Activated T-helper 1 cell treated with anti-CD3 and anti-CD28 coated beads, Interleukin-12 subunit alpha, Interleukin-12 subunit beta, Interleukin-2, Interleukin-4 antibody, amounts not matched to agents 30 ng/mL and 10 ng/mL and 1 ng/mL, durations not matched to agents 14 hours and 24 hours and 36 hours (primary cell): ENCODE measurements around the gene CREB3. TPM values are rescaled to one million over a fixed set of nuclear protein-coding genes. Genes with fewer than 3 reads are reported as not detected.

Experiments used
- DNase-seq: peaks from one replicate; pipeline ENCODE4 v3.0.0; 2021; ENCODE audit warnings: low spot score
- H3K27ac Mint-ChIP-seq: one replicate; pipeline ENCODE4 v1.8.0; 2021; ENCODE audit warnings: mild to moderate bottlenecking, mixed read lengths
- H3K27me3 Mint-ChIP-seq: one replicate; pipeline ENCODE4 v1.8.0; 2022; ENCODE audit warnings: mild to moderate bottlenecking, moderate library complexity, mixed read lengths; ENCODE audit not compliant: insufficient read depth
- H3K36me3 Mint-ChIP-seq: one replicate; pipeline ENCODE4 v1.8.0; 2021; ENCODE audit warnings: low read depth, mixed read lengths
- H3K4me1 Mint-ChIP-seq: one replicate; pipeline ENCODE4 v1.8.0; 2021; ENCODE audit warnings: low read depth, mixed read lengths
- H3K4me3 Mint-ChIP-seq: one replicate; pipeline ENCODE4 v1.8.0; 2021; ENCODE audit warnings: mild to moderate bottlenecking, moderate library complexity, mixed read lengths
- H3K9me3 Mint-ChIP-seq: one replicate; pipeline ENCODE4 v1.8.0; 2021; ENCODE audit warnings: mixed read lengths
- intact Hi-C: fragments of 100-400 bp; cut with micrococcal nuclease; formaldehyde crosslinking; loops from one replicate; pipeline ENCODE4 v1.15.1; 2024
- total RNA-seq: library from RNA; stranded (reverse); gene quantifications from 2 replicates; pipeline ENCODE4 v1.2.3, GENCODE V29; 2022

Gene CREB3
- total RNA-seq, 1 donor from 2014 or later, result 32.1 TPM

- intact Hi-C loops, result loop anchor here (1.0 kb wide), 4 partner anchors 12 to 146 kb away; partner anchors contain the start of gene TMEM8B
- H3K36me3 Mint-ChIP-seq, result peaks cover 42% of the 10 kb centered on the region
- DNase-seq, result peak; percentile 60
- H3K4me1 Mint-ChIP-seq, result peaks cover 22% of the 10 kb centered on the region
- no peak overlapping the region for H3K4me3 Mint-ChIP-seq
- no peaks in the 10 kb centered on the region for H3K9me3 Mint-ChIP-seq
- no peaks in the 10 kb centered on the region for H3K27me3 Mint-ChIP-seq
- no peak overlapping the region for H3K27ac Mint-ChIP-seq
Measured at GRCh38 chr9:35736201-35736633, 3.8 kb downstream of the CREB3 start.

GRCh38 chr9:35737143-35737542 lies 4.7 kb downstream of the CREB3 start:
- no peaks in the 10 kb centered on the region for H3K27me3 Mint-ChIP-seq
- DNase-seq, result no peak
- intact Hi-C loops, result no loop called here
- H3K4me3 Mint-ChIP-seq, result no peak overlapping the region
- H3K9me3 Mint-ChIP-seq, result no peaks in the 10 kb centered on the region
- peaks cover 30% of the 10 kb centered on the region for H3K4me1 Mint-ChIP-seq
- H3K36me3 Mint-ChIP-seq, result peaks cover 43% of the 10 kb centered on the region
- no peak overlapping the region for H3K27ac Mint-ChIP-seq

- Mint-ChIP-seq H3K9me3 (no peaks in the 10 kb centered on the region), H3K27ac (no peak overlapping the region), H3K4me3 (no peak overlapping the region), H3K36me3 (peaks cover 48% of the 10 kb centered on the region), H3K27me3 (no peaks in the 10 kb centered on the region), H3K4me1 (peaks cover 31% of the 10 kb centered on the region)
- intact Hi-C loops, result no loop called here
- no peak for DNase-seq
Measured at GRCh38 chr9:35738186-35738585, 5.7 kb downstream of the CREB3 start.

- intact Hi-C loops, result no loop called here
- no peaks in the 10 kb centered on the region for H3K27me3 Mint-ChIP-seq
- peaks cover 33% of the 10 kb centered on the region for H3K4me1 Mint-ChIP-seq
- no peaks in the 10 kb centered on the region for H3K9me3 Mint-ChIP-seq
- peaks cover 55% of the 10 kb centered on the region for H3K36me3 Mint-ChIP-seq
- H3K4me3 Mint-ChIP-seq, result no peak overlapping the region
- no peak overlapping the region for H3K27ac Mint-ChIP-seq
- no peak for DNase-seq
Measured at GRCh38 chr9:35738924-35739323, 6.5 kb downstream of the CREB3 start.

- peaks cover 28% of the 10 kb centered on the region for H3K4me1 Mint-ChIP-seq
- peaks cover 55% of the 10 kb centered on the region for H3K36me3 Mint-ChIP-seq
- no peak overlapping the region for H3K27ac Mint-ChIP-seq
- H3K27me3 Mint-ChIP-seq, result no peaks in the 10 kb centered on the region
- no peaks in the 10 kb centered on the region for H3K9me3 Mint-ChIP-seq
- intact Hi-C loops, result no loop called here
- H3K4me3 Mint-ChIP-seq, result no peak overlapping the region
- DNase-seq, result no peak
Measured at GRCh38 chr9:35740243-35740642, 7.8 kb downstream of the CREB3 start.

GRCh38 chr9:35741740-35742139 lies 9.3 kb downstream of the CREB3 start:
- Mint-ChIP-seq H3K4me1 (peaks cover 34% of the 10 kb centered on the region), H3K9me3 (no peaks in the 10 kb centered on the region), H3K36me3 (peaks cover 51% of the 10 kb centered on the region), H3K4me3 (no peak overlapping the region), H3K27me3 (no peaks in the 10 kb centered on the region), H3K27ac (no peak overlapping the region)
- DNase-seq, result no peak
- intact Hi-C loops, result no loop called here

- intact Hi-C loops, result no loop called here
- Mint-ChIP-seq H3K9me3 (no peaks in the 10 kb centered on the region), H3K4me3 (no peak overlapping the region), H3K4me1 (peaks cover 51% of the 10 kb centered on the region), H3K27ac (no peak overlapping the region), H3K27me3 (no peaks in the 10 kb centered on the region), H3K36me3 (peaks cover 42% of the 10 kb centered on the region)
- DNase-seq, result no peak
Measured at GRCh38 chr9:35743452-35743851, 11.0 kb downstream of the CREB3 start.

GRCh38 chr9:35743880-35744518 lies 11.5 kb downstream of the CREB3 start:
- intact Hi-C loops, result no loop called here
- no peak for DNase-seq
- Mint-ChIP-seq H3K4me1 (peaks cover 52% of the 10 kb centered on the region), H3K4me3 (no peak overlapping the region), H3K9me3 (no peaks in the 10 kb centered on the region), H3K36me3 (peaks cover 36% of the 10 kb centered on the region), H3K27ac (no peak overlapping the region), H3K27me3 (no peaks in the 10 kb centered on the region)

GRCh38 chr9:35745569-35745968 lies 13.1 kb downstream of the CREB3 start:
- intact Hi-C loops, result loop anchor here (5.0 kb wide), 1 partner anchor 633 kb away; no protein-coding TSS in a partner anchor
- no peaks in the 10 kb centered on the region for H3K9me3 Mint-ChIP-seq
- H3K36me3 Mint-ChIP-seq, result peaks cover 30% of the 10 kb centered on the region
- no peak for DNase-seq
- no peaks in the 10 kb centered on the region for H3K27me3 Mint-ChIP-seq
- H3K27ac Mint-ChIP-seq, result no peak overlapping the region
- peaks cover 60% of the 10 kb centered on the region for H3K4me1 Mint-ChIP-seq
- H3K4me3 Mint-ChIP-seq, result peak overlapping the region; percentile 67

GRCh38 chr9:35746583-35746982 lies 14.1 kb downstream of the CREB3 start:
- H3K4me1 Mint-ChIP-seq, result peaks cover 58% of the 10 kb centered on the region
- no peaks in the 10 kb centered on the region for H3K27me3 Mint-ChIP-seq
- H3K27ac Mint-ChIP-seq, result no peak overlapping the region
- H3K4me3 Mint-ChIP-seq, result peak overlapping the region; percentile 89
- H3K36me3 Mint-ChIP-seq, result peaks cover 34% of the 10 kb centered on the region
- H3K9me3 Mint-ChIP-seq, result no peaks in the 10 kb centered on the region
- intact Hi-C loops, result loop anchor here (5.0 kb wide), 1 partner anchor 634 kb away; no protein-coding TSS in a partner anchor
- DNase-seq, result no peak

- H3K4me3 Mint-ChIP-seq, result peak overlapping the region; percentile 89
- H3K9me3 Mint-ChIP-seq, result no peaks in the 10 kb centered on the region
- H3K27ac Mint-ChIP-seq, result peak overlapping the region; percentile 60
- peaks cover 34% of the 10 kb centered on the region for H3K36me3 Mint-ChIP-seq
- no peaks in the 10 kb centered on the region for H3K27me3 Mint-ChIP-seq
- H3K4me1 Mint-ChIP-seq, result peaks cover 44% of the 10 kb centered on the region
- intact Hi-C loops, result loop anchor here (1.0 to 5.0 kb wide), 3 partner anchors 12 to 636 kb away; partner anchors contain the start of genes FAM221B and TMEM8B
- no peak for DNase-seq
Measured at GRCh38 chr9:35748242-35748857, 15.9 kb downstream of the CREB3 start.

- Mint-ChIP-seq H3K27ac (peak within 1 kb of the TSS; percentile 73), H3K4me3 (peak within 1 kb of the TSS; percentile 95), H3K9me3 (no peaks in the 10 kb centered on the region), H3K36me3 (peaks cover 33% of the 10 kb centered on the region), H3K4me1 (peaks cover 40% of the 10 kb centered on the region), H3K27me3 (no peaks in the 10 kb centered on the region)
- DNase-seq, result peak; percentile 69
- intact Hi-C loops, result loop anchor here (1.0 to 5.0 kb wide), 7 partner anchors 8 to 637 kb away; partner anchors contain the start of genes CREB3, FAM221B, HINT2 and TLN1
Measured at GRCh38 chr9:35748858-35749514, 16.5 kb downstream of the CREB3 start, which contains the start of the genes GBA2 and RGP1. Gene GBA2, minus strand, starts transcription at chr9:35749228. Its CDS starts 524 bp downstream, at chr9:35748704. Gene RGP1, plus strand, starts transcription at chr9:35749287. Its CDS starts 469 bp downstream, at chr9:35749756.
